HUES6 (cell line): ENCODE results near the gene AP3S1.
"Not testable (repeated sequence)": the region's sequence is repeated elsewhere in the genome, so short reads cannot be mapped to it uniquely, and the experiment has no call there.

Experiments
- H3K27ac ChIP-seq: 2 replicates; pipeline ENCODE4 v1.7.0; 2013; ENCODE audit warnings: low read depth, mild to moderate bottlenecking, low read length, inconsistent platforms
- H3K27me3 ChIP-seq: 2 replicates; pipeline ENCODE4 v1.6.1; 2013; ENCODE audit warnings: low read length; ENCODE audit not compliant: control insufficient read depth, insufficient read depth
- H3K36me3 ChIP-seq: 2 replicates; pipeline ENCODE4 v1.6.1; 2013; ENCODE audit warnings: low read length; ENCODE audit not compliant: control insufficient read depth, insufficient read depth
- H3K4me1 ChIP-seq: 2 replicates; pipeline ENCODE4 v1.6.1; 2013; ENCODE audit warnings: low read length; ENCODE audit not compliant: control insufficient read depth, insufficient read depth
- H3K4me3 ChIP-seq: 2 replicates; pipeline ENCODE4 v1.5.1; 2013; ENCODE audit warnings: low read depth, low read length
- H3K9ac ChIP-seq: one replicate; pipeline ENCODE4 v1.6.1; 2013; ENCODE audit warnings: mild to moderate bottlenecking, low read length
- H3K9me3 ChIP-seq: 2 replicates; pipeline ENCODE4 v1.6.1; 2013; ENCODE audit warnings: low read depth, low read length; ENCODE audit not compliant: control insufficient read depth, insufficient read depth

Gene AP3S1

DNA sequence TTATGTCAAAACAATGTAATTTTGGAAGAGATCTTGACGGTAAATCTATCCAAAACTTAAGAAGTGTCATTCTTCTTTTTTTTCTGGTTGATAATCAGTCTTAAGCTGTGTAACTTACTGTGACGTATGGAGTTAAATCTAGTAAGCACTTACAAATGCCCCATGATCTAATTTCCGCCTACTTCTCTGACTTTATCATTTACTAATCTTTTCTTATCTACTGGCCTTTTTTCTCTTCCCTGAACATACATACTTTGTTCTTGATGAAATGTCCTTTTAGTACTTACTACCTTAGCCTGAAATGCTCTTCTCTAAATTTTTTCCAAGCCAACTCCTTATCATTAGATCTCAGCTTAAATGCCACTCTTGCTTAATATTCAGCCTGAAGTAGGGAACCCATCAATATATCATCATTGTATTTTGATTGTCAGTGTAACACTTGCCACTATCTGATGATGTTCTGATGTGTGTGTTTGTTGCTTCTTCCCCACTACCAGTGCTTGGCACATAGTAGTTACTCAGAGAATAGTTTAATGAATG, 27.6 kb downstream of the AP3S1 start:
- peaks cover 13% of the 10 kb centered on the region; the same call in 1 of the 2 replicates for H3K36me3 ChIP-seq
- H3K4me1 ChIP-seq, result peaks cover 4% of the 10 kb centered on the region; the same call in 1 of the 2 replicates
- H3K27ac ChIP-seq, result no peak overlapping the region

DNA sequence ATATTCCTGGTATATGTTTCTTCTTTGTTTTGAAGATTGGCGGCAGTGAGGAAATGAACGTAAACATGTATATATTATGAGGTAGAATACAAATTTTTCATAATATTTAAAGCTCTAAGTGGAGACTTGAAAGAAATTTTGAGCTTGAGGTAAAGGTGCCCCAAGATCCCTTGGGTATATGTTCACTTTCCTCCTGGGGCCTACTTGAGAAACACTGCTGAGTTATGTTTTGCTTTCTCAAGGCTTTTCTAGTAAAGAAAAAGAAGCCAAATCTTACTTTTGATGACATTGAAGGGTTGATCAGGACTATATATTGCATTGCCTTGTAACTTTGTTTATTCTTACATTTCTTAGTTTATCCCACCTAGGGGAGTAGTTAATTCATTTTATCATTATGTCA, 30.7 kb downstream of the AP3S1 start:
- Histone ChIP-seq H3K4me3 (no peak overlapping the region), H3K36me3 (peaks cover 13% of the 10 kb centered on the region; the same call in 1 of the 2 replicates)

More for the DNA sequence above, 27.6 kb downstream of the AP3S1 start:
- Histone ChIP-seq H3K9ac (no peak overlapping the region), H3K27me3 (no peaks in the 10 kb centered on the region), H3K4me3 (no peak overlapping the region), H3K9me3 (no peaks in the 10 kb centered on the region)

DNA sequence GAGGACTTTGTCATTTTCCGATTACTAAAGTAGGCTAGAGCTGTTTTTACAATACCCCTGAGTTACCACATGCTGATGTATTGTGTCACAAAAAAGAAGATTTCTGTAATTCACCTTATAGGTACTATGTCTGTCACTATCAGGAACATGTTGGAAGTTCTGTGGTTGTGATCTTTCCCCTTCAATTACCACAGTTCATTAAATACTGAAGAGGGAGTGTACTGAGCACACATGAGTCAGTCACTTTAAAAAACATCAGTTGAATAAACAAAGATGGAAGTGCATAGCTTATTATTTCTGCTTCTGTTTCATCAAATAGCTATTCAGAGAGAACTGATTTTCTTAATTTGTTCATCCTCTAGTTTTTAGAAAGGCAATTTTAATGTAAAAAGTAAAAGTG, 31.7 kb downstream of the AP3S1 start:
- no peak overlapping the region for H3K27ac ChIP-seq

More for the DNA sequence above, 30.7 kb downstream of the AP3S1 start:
- Histone ChIP-seq H3K27ac (no peak overlapping the region), H3K4me1 (no peaks in the 10 kb centered on the region), H3K9ac (no peak overlapping the region), H3K27me3 (no peaks in the 10 kb centered on the region), H3K9me3 (no peaks in the 10 kb centered on the region)

DNA sequence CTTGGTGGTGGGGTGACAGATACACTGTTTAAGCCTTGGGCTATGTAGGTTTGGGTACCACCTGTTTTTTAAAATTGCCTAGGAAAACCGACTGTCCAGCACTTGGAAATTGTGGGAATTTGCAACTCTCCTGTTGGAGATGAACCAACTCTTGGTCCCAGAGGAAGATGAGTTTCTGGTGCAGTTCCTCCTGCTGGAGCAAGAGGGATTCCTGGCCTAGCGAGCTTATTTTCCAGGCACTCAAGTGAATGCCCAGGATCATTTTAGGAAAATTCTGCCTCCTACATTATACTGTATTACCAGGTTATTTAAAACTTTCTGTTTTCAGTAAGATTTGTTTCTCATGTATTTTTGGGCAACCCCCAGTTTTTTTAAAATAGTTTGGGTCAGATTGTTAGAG, 33.7 kb downstream of the AP3S1 start:
- H3K36me3 ChIP-seq, result peaks cover 9% of the 10 kb centered on the region; the same call in 1 of the 2 replicates
- no peak overlapping the region for H3K27ac ChIP-seq
- no peaks in the 10 kb centered on the region for H3K4me1 ChIP-seq
- H3K9me3 ChIP-seq, result no peaks in the 10 kb centered on the region
- H3K9ac ChIP-seq, result no peak overlapping the region
- H3K27me3 ChIP-seq, result no peaks in the 10 kb centered on the region
- H3K4me3 ChIP-seq, result no peak overlapping the region

More for the DNA sequence above, 31.7 kb downstream of the AP3S1 start:
- no peaks in the 10 kb centered on the region for H3K4me1 ChIP-seq
- H3K9me3 ChIP-seq, result no peaks in the 10 kb centered on the region
- no peak overlapping the region for H3K4me3 ChIP-seq
- H3K36me3 ChIP-seq, result peaks cover 13% of the 10 kb centered on the region; the same call in 1 of the 2 replicates
- no peak overlapping the region for H3K9ac ChIP-seq
- H3K27me3 ChIP-seq, result no peaks in the 10 kb centered on the region

DNA sequence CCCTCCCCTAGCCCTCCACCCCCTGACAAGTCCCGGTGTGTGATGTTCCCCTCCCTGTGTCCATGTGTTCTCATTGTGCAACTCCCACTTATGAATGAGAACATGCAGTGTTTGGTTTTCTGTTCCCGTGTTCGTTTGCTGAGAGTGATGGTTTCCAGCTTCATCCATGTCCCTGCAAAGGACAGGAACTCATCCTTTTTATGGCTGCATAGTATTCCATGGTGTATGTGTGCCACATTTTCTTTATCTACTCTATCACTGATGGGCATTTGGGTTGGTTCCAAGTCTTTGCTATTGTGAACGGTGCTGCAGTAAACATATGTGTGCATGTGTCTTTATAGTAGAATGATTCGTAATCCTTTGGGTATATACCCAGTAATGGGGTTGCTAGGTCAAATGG, 35.6 kb downstream of the AP3S1 start:
- not testable (repeated sequence) for H3K27ac ChIP-seq, H3K4me3 ChIP-seq, H3K9ac ChIP-seq, H3K4me1 ChIP-seq, H3K9me3 ChIP-seq, H3K36me3 ChIP-seq, H3K27me3 ChIP-seq

DNA sequence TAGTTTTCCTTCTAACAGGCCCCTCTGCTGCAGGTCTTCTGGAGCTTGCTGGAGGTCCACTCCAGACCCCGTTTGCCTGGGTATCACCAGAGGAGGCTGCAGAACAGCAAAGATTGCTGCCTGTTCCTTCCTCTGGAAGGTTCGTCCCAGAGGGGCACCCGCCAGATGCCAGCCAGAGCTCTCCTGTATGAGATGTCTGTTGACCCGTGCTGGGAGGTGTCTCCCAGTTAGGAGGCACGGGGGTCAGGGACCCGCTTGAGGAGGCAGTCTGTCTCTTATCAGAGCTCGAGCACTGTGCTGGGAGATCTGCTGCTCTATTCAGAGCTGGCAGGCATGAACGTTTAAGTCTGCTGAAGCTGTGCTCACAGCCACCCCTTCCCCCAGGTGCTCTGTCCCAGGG, 40.7 kb downstream of the AP3S1 start:
- not testable (repeated sequence) for H3K27me3 ChIP-seq, H3K27ac ChIP-seq, H3K36me3 ChIP-seq

DNA sequence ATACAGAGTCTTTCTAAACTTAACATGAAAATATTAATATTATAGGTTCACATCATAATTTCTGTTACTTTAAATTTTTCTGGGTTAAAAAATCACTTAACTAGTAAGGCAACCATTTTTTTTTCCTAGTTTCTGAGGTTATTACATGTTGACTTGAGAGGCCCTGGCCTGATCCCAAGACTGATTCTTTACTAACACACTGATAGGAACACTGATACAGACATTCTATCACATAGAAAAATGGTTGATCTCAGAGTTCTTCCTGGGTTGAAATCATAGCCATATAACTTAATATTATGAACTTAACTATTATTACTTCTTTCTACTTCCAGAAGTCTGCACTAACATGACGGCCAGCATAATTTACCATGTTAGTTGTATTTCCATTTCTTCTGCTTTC, 43.0 kb downstream of the AP3S1 start:
- Histone ChIP-seq H3K4me3 (no peak overlapping the region), H3K36me3 (no peaks in the 10 kb centered on the region), H3K4me1 (no peaks in the 10 kb centered on the region), H3K27ac (no peak overlapping the region), H3K9me3 (no peaks in the 10 kb centered on the region), H3K27me3 (no peaks in the 10 kb centered on the region), H3K9ac (no peak overlapping the region)

More for the DNA sequence above, 40.7 kb downstream of the AP3S1 start:
- H3K9ac ChIP-seq, H3K4me1 ChIP-seq, H3K9me3 ChIP-seq, H3K4me3 ChIP-seq: not testable (repeated sequence)

DNA sequence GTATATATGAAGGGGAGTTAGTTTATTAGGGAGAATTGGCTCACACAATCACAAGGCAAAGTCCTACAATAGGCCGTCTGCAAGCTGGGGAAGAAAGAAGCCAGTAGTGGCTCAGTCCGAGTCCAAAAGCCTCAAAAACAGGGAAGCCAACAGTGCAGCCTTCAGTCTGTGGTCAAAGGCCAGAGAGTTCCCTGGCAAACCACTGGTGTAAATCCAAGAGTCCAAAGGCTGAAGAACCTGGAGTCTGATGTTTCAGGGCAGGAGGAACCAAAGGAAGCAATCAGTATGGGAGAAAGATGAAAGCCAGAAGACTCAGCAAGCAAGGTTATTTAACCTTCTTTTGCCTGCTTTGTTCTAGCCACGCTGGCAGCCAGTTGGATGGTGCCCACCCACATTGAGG, 43.5 kb downstream of the AP3S1 start:
- not testable (repeated sequence) for H3K27ac ChIP-seq, H3K27me3 ChIP-seq, H3K9me3 ChIP-seq, H3K9ac ChIP-seq, H3K36me3 ChIP-seq, H3K4me1 ChIP-seq, H3K4me3 ChIP-seq

DNA sequence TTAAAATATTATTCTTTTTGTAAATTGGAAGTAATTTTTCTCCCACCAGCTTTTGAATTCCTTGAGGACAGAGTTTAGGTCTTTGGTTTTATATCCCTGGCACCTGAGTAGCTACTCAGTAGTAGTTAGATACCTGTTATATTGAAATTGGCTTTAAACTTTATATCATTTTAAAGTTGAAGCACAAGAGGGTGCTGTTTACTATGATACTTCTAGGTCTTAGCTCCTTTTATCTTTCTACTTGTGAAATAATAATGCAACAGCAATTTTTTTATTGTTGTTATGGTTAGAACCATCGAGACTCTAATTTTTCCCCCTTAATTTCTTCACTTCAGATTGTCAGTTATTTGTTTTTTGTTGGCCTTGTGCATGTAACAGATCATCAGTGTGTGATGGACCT, 46.3 kb downstream of the AP3S1 start:
- Histone ChIP-seq H3K36me3 (no peaks in the 10 kb centered on the region), H3K9me3 (no peaks in the 10 kb centered on the region), H3K4me3 (no peak overlapping the region), H3K9ac (no peak overlapping the region), H3K4me1 (no peaks in the 10 kb centered on the region), H3K27ac (no peak overlapping the region), H3K27me3 (no peaks in the 10 kb centered on the region)

DNA sequence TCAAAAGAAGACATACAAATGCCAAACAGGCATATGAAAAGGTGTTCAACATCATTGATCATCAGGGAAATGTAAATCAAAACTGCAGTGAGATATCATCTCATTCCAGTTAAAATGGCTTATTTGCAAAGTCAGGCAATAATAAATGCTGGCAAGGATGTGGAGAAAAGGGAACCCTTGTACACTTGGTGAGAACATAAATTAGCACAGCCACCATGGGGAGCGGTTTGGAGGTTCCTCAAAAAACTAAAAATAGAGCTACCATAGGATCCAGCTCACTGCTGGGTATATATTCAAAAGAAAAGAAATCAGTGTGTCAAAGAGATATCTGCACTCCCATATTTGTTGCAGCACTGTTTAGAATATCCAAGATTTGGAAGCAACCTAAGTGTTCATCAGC, 50.3 kb downstream of the AP3S1 start:
- Histone ChIP-seq H3K9me3 (no peaks in the 10 kb centered on the region), H3K27me3 (no peaks in the 10 kb centered on the region), H3K36me3 (no peaks in the 10 kb centered on the region), H3K4me1 (no peaks in the 10 kb centered on the region), H3K4me3 (no peak overlapping the region), H3K9ac (no peak overlapping the region), H3K27ac (no peak overlapping the region)

DNA sequence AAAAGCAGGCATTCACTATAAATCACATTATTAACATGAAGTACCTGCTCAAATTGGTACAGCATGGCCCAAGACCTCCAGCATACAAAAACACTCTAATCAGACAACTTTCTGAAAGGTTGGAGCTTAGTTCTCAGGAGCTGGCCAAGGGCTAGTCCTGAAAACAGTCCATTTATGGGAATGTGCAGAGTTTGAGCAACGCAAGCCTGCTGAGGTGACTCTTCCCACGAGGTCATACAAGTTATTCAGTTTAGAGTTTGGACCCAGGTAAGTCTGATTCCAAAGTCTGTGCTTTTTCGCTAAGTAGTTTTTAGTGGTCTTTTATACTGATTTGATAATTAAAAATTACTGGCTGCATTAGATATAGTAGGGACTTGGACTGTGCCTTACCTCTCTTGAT, 52.6 kb downstream of the AP3S1 start:
- no peaks in the 10 kb centered on the region for H3K27me3 ChIP-seq
- H3K36me3 ChIP-seq, result no peaks in the 10 kb centered on the region
- no peak overlapping the region for H3K27ac ChIP-seq
- no peaks in the 10 kb centered on the region for H3K9me3 ChIP-seq
- H3K4me1 ChIP-seq, result no peaks in the 10 kb centered on the region
- H3K9ac ChIP-seq, result no peak overlapping the region
- H3K4me3 ChIP-seq, result no peak overlapping the region

DNA sequence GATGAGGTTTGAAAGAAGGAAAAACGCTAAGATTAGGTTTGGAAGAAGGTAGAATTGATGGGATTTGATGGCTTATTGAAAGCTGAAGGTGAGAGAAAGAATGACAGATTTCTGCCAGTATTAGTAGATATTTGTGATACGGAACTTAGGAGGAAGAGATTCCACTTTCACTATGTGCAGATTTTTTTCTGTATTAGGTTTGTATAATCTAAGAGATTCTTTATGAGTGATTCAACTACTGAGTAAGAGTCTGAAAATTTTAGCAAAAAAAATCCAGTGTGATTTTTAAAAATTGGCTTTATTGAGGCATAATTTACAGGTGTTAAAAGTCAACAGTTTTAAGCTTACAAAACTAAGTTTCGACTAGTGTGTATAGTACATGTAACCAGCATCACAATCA, 54.1 kb downstream of the AP3S1 start:
- H3K36me3 ChIP-seq, result no peaks in the 10 kb centered on the region
- no peaks in the 10 kb centered on the region for H3K27me3 ChIP-seq
- no peak overlapping the region for H3K4me3 ChIP-seq
- no peaks in the 10 kb centered on the region for H3K9me3 ChIP-seq
- no peak overlapping the region for H3K9ac ChIP-seq
- no peaks in the 10 kb centered on the region for H3K4me1 ChIP-seq
- H3K27ac ChIP-seq, result no peak overlapping the region
